GM19455 (cell line): ENCODE results near the gene LACC1.

ENCODE experiments used
- ATAC-seq: cut with Tn5 transposase; IDR thresholded peaks from one replicate; pipeline ENCODE4 v1.9.1; 2021; ENCODE audit not compliant: unreplicated experiment

The LACC1 gene

GRCh38 chr13:43883631-43884030 is 3.9 kb downstream of the LACC1 start:
- no peak for ATAC-seq

- no peak for ATAC-seq
Measured at GRCh38 chr13:43884222-43884621, 4.5 kb downstream of the LACC1 start.

GRCh38 chr13:43894438-43894837 is 14.7 kb downstream of the LACC1 start:
- no peak for ATAC-seq

GRCh38 chr13:43895940-43896339 is 16.2 kb downstream of the LACC1 start:
- no peak for ATAC-seq

- no peak for ATAC-seq
Measured at GRCh38 chr13:43905435-43906031, 25.8 kb downstream of the LACC1 start.

GRCh38 chr13:43908156-43909126 is 28.7 kb downstream of the LACC1 start:
- ATAC-seq: no peak

GRCh38 chr13:43910856-43911255 is 31.2 kb downstream of the LACC1 start:
- ATAC-seq: no peak

GRCh38 chr13:43911278-43911677 is 31.6 kb downstream of the LACC1 start:
- ATAC-seq: no peak

GRCh38 chr13:43911871-43912270 is 32.2 kb downstream of the LACC1 start:
- no peak for ATAC-seq

GRCh38 chr13:43915451-43915850 is 35.7 kb downstream of the LACC1 start:
- ATAC-seq: no peak

GRCh38 chr13:43916828-43917227 is 37.1 kb downstream of the LACC1 start:
- ATAC-seq: no peak

- no peak for ATAC-seq
Measured at GRCh38 chr13:43918636-43919035, 38.9 kb downstream of the LACC1 start.

GRCh38 chr13:43920965-43921674 is 41.4 kb downstream of the LACC1 start:
- no peak for ATAC-seq

- no peak for ATAC-seq
Measured at GRCh38 chr13:43924549-43925245, 45.0 kb downstream of the LACC1 start.

- ATAC-seq: no peak
Measured at GRCh38 chr13:43929947-43930346, 50.2 kb downstream of the LACC1 start.

- ATAC-seq: peak; percentile 99
Measured at GRCh38 chr13:43933378-43933777, 53.7 kb downstream of the LACC1 start.

GRCh38 chr13:43934273-43934672 is 54.6 kb downstream of the LACC1 start:
- ATAC-seq: no peak

- ATAC-seq: no peak
Measured at GRCh38 chr13:43935878-43936277, 56.2 kb downstream of the LACC1 start.

GRCh38 chr13:43936647-43937046 is 56.9 kb downstream of the LACC1 start:
- ATAC-seq: no peak

- ATAC-seq: no peak
Measured at GRCh38 chr13:43937839-43938238, 58.1 kb downstream of the LACC1 start.

GRCh38 chr13:43938449-43938848 is 58.7 kb downstream of the LACC1 start:
- no peak for ATAC-seq
